Activated T-cell treated with anti-CD3 and anti-CD28 coated beads for 24 hours (primary cell): Measurements from ENCODE around the gene CECR2.
A peak's percentile ranks its signal among the peaks of the same experiment; 100 is the strongest.

ENCODE experiments used
- DNase-seq: peaks from one replicate; pipeline ENCODE4 v3.0.0-alpha.2; 2020; ENCODE audit warnings: low read depth

CECR2 gene

DNA sequence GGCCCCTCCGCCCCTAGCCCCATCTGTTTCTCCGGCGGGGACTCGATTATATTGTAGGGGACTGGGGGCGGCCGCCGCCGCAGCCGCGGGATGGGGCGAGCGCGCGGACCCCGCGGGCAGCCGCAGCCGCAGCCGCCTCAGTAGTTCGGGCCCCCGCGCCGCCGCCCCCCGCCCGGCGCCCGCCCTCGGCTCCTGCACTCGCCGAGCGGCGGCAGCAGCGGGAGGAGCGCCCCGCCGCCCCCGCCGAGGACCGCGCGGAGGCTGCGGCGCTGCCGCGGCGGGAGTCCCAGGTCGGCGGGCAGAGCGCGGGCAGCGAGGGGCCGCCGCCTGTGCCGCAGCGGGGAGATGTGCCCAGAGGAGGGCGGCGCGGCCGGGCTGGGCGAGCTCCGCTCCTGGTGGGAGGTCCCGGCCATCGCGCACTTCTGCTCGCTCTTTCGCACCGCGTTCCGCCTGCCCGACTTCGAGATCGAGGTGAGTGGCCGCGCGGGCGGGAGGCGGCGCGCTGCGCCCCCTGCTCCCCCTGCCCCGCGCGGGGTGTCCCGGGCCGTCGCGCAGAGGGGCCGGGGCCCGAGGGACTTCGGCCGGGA is at the start of gene CECR2:
CECR2 (plus strand) TSS at position 22 of the 587 bp plus-strand sequence; CDS start at position 346, 324 bp downstream.
- no peak for DNase-seq

DNA sequence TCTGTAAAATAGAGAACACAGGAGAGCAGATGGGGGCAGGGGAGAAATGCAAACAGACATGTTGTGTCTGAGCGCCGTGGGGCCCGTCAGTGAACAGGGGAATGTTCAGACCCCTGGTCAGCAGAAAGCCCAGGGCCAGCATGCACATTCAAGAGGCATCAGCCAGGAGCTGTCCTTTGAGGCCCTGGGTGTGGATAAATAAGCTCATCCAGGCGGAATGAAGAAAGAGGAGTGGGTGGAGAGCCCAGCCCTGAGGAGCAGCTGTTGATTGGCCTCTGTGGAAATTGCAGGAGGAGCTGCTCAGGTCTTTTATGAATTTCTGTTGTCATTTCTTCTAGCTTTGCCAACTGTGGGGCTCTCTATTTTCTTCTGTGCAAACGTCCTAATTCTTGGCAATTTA is 49.7 kb upstream of the CECR2 start:
- no peak for DNase-seq

DNA sequence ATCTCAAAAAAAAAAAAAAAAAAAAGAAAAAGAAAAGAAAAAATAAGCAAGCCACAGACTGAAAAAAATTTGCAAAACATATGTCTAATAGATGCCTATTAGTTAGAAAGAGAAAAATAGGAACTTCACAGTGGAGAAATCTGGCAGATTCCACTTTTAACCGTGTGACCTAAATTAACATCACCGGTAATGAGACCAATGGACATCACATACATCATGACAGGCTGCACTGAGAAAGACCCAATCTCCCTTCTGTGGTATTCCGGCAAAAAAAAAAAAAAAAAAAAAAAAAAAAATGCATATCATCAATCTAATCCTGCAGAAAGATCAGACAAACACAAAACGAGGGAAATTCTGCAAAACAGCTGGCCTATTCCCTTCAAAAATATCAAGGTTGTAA is 46.7 kb upstream of the CECR2 start:
- DNase-seq, result no peak

DNA sequence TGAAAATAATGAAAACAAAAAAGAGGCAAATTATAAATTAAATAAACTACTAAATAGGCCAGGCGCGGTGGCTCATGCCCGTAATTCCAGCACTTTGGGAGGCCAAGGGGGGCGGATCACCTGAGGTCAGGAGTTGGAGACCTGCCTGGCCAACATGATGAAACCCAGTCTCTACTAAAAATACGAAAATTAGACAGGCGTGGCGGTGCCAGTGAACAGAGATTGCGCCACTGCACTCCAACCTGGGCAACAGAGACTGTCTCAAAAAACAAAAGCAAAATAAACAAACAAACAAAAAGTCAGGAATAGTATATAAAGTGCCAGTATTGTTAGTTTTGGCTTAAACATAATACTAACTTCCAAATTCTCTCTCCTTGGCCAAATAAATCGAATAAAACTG is 37.6 kb upstream of the CECR2 start:
- no peak for DNase-seq

DNA sequence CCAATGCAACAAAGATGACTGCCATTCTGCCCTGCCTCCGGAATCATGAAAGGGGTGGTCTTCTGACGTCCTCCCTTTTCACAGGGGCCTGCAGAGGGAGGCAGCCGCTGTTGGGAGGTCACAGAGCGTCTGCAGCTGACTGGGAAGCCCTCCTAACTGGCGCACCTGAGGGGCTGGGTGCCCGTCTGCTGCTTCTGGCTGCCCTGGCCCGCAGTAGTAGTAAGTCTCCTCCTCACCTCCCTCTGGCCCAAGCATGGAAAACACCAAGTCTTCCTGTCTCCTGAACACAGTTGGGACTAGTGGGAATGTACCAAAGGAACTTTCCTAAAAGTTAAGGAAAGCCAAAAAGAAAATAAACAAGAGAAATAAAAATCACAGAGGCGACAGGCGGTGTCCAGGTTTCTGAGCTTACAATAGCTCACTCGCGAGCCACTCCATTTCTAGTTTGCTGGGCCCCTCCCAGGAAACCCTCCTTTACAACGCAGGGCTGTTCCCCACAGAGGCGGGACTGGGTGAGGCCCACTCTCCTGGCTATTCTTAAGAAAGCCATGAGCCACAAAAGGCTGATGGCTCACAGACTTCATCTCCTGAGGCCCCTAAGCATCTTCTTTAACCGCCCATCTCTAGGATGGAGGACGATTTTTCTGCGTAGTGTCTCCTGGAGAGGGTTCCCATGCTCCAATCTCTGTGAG is 37.0 kb upstream of the CECR2 start:
- DNase-seq, result no peak

DNA sequence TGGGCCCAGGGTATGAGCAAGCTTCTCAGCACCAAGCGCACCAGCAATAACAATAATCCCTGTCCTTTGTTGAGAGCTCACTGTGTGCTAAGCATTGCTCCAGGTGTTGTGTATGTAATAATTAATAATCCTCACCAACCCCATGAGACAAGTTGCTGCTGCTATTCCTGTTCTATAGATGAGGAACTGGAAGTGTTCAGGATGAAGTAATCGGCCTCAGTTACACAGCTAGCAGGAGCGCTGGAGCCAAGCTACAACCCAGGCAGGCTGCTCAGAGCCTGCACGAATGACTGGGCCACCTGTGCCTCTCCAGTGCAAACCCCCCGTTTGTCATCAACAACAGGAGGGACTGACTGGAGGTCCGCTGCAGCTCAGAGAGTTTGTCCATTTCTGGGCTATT is 35.2 kb upstream of the CECR2 start:
- no peak for DNase-seq

DNA sequence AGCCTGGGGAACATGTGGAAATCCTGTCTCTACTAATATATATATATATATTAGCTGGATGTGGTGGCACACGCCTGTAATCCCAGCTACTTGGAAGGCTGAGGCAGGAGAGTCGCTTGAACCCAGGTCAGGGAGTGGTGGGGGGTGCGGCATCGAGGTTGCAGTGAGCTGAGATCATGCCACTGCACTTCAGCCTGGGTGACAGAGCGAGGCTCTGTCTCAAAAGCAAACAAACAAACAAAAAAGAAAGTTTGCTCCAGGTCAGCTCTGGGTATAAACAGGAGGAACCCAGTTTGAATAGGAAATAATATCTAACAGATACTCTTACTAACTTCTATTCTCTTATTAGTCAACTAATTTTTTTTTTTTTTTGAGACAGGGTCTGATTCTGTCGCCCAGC is 34.3 kb upstream of the CECR2 start:
- no peak for DNase-seq

DNA sequence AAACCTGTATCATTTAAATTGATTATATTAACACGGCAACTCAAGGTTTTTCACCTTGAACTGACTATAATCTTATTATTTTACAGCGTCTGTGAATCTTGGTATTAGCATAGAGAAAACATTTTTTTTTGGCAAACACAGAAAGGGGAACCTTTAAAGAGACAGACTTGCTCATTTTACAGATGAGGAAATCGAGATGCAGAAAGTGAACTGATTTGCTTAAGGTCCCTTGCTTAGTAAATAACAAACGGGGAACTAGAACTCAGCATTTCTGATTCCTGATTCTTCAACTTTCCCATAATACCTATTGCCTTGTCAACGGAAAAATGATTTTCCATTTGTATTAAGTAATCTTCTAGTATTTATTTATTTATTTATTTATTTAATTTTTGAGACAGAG is 33.2 kb upstream of the CECR2 start:
- no peak for DNase-seq

DNA sequence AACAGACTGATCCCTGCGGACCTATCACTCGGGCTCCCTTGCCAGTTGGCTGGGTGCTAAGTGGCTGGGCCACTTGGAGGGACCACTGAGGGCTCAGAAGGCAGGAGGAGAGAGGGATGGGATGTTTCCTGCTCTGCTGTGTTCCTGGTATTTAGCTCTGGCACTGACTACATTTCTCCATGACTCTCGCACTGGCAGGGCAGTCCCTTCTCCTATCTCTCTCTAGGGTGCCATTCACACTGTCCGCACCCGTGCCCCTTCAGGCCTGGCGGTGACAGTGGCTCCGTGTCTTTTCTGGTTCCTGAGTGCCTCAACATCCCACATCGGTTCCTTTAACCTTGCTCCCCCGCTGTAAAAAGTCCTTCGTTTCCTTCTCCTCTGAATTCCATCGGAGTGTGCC is 31.6 kb upstream of the CECR2 start:
- no peak for DNase-seq

DNA sequence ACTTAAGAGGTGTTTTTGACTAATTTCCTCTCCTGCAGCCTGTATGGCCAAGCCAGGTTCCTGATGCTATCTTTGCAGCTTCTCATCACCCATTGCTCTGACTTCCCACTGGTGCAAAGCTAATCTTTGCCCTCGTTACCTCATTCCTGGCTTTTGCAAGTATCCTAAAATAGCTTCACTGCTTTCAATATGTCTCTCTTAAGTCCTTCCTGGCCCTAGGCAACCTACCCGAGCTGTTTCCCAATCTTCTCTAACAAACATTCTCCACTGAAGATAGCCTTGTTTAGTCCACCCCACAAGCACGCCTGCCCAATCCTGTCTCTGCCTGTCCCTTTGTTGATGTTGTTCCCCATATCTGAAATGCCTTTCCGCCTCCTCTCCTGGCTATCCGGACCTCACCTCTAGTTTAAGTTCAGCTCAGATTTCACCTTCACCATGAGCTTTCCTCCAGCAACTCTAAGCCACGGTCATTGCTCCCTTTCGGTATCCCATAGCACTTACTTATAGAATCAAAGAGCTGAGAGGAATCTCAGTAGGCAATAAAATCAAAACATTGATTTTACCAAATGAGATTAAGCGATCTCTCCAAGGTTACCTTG is 30.1 kb upstream of the CECR2 start:
- DNase-seq, result no peak

DNA sequence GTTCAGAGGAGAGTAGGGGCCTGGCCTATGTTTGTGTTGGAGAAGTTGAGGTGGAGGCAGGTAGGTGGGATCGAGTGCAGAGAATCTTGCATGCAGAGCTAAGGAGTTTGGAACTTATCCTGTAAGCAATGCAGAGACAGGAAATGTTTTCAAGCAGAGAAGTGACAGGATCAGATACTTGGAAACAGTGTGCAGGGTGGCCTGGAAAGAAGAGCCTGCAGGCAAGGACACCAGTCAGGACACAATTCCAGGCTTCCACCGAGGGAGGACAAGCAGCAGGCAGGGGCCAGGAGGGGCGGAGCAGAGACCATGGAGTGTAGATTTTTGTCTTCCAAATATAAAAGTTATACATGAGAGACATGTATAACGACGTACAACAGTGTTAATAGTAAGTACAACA is 26.9 kb upstream of the CECR2 start:
- DNase-seq, result no peak

DNA sequence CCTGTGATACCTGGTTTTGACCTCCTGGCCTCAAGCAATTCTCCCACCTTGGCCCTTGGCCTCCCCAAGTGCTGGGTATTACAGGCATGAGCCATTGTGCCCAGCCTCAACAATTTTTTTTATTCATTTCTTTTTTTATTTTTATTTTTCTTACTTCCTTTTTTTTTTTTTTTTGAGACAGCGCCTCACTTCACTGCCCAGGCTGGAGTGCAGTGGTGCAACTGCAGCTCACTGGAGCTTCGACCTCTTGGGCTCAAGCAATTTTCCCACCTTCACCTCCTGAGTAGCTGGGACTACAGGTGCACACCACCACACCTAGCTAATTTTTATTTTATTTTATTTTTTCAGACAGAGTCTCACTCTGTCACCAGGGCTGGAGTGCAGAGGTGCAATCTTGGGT is 25.5 kb upstream of the CECR2 start:
- DNase-seq, result no peak

DNA sequence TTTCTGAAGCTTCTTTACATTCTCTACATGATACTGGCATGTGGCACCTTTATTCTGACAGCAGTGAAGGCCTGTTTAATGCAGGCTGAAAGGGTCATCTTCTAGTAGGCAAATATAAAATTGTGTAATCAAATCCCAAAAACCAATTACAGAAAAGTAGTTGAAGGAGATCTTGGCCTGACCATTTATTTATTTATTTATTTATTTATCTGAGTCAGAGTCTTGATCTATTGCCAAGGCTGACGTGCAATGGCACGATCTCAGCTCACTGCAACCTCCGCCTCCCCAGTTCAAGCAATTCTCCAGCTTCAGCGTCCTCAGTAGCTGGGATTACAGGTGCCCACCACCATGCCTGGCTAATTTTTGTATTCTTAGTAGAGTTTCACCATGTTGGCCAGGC is 22.7 kb upstream of the CECR2 start:
- DNase-seq, result no peak

DNA sequence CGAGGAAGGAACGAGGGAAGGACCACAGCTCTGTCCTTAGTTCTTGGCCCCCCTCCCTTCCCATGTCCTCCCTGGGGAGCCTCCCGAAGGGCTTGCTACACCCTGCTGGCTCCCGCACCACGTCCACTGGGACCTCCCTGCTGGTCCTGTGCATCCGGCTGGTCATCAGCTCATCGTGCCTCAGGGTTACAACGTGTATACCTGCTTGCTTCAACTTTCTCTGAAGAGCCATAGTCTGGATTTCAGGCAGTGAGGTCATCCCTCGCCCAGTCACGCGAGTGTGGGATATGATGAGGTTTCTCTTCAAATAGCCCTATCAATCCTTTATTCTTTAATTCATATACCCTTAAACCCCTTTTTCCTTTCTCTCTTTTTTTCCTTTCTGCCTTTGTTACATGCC is 21.5 kb upstream of the CECR2 start:
- no peak for DNase-seq

DNA sequence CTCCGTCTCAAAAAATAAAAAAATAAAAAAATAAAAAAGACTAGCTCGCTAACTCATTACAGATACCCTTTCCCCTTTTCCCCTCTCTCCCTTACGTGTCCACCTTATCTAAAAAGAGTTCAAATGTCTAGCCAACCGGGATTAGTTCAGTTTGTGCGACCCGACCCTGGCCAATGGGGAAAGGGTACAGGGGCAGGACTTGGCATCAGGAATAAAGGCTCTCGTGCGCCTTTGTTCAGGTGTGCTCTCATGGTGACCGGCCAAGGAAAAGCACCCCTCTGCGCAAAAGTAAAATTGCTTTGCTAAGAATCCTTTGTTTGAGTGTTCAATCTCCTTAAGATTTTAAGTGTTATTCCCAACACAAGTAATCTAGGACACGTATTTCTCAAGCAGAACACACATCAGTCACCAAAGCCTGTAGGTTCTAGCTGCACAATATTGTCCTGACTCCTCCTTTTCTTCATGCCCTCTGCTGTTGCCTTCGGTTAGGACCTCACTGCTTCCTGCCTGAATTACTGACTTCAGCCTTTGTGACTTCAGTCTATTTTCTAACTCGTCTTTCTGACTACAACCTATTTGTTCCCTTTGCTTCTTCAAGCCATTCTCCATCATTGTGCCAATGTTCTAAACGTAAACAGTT is 20.7 kb upstream of the CECR2 start:
- no peak for DNase-seq

DNA sequence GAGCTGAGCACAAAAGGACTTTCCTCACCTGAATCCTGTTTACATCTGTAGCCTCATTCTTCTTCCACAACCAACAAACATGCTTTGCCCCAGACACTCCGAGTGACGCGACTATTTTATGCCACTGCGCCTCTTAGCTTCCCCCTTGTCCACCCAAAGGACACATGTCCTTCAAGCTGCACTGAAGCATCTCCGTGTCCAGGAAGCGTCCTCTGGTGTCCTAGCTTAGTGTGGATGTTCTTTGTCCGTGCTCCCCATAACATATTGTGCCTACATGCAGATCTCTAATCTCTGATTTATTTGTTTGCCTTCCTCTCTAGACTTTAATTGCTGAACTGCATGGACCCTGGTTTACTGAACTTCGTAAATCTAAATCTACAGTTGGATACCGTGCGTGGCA is 20.1 kb upstream of the CECR2 start:
- no peak for DNase-seq

DNA sequence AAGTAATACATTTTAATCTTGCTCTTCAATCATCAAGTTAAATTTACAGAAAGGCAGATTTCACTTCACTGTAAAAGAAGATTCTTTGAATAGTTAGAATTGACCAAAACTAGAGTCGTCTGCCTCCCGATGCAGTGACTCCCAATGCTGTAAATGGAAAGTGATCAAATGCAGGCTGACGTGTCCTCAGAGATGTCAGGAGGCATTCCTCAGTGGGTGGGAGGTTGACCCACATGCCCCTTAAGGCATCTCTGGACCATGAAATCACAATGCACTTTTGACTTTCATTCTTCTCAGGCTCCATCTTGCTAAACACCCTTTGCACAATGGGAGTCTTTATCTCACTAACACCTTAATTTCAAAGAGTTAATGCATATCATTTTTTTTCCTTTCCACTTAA is 19.0 kb upstream of the CECR2 start:
- no peak for DNase-seq

DNA sequence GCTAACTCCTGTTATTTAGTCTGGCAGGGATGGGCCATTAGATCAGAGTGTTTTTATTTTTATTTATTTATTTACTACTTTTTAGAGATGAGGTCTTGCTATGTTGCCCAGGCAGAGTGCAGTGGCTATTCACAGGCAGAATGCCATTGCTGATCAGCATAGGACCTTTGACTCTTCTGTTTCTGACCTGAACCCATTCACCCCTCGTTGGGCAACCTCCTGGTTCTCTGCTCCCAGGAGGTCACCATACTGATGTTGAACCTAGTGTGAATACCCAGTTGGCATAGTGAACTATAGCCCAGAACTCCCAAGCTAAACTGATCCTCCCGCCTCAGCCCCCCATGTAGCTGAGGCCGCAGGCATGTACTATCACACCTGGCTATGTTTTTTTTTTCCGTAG is 16.5 kb upstream of the CECR2 start:
- DNase-seq, result no peak

DNA sequence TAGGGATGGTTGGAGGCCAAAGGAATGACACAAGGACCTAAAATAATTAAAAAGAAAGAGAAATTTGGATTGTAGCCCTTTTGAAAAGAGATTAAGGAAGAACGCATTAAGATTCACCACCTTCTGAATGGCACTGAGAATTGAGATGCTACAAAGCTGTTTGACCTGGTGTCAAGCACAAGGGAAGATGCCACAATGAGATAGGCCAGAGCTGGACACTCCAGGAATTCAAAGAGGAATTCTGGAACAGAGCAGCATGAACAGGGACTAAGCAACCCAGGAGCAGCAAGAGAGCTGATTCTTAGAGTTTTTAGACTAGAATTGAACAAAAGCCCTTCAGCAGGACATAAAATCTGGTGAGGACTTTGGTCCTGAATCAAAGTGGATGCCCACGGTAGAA is 11.6 kb upstream of the CECR2 start:
- no peak for DNase-seq

DNA sequence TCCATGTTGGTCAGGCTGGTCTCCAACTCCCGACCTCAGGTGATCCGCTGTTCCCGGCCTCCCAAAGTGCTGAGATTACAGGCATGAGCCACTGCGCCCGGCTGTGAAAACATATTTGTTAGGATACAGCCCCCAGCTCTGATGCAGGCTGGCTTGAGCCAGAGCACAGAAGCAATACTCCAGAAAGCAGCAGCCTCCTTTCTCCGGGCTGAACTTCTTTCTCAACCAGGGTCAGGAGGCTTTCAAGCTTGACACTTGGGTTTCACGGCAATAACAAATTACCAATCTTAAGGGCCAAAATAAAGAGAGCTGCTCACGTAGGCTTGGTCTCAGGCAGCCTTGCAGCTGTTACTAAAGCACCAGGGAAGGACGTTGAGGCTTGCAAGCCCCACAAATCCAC is 10.8 kb upstream of the CECR2 start:
- no peak for DNase-seq

DNA sequence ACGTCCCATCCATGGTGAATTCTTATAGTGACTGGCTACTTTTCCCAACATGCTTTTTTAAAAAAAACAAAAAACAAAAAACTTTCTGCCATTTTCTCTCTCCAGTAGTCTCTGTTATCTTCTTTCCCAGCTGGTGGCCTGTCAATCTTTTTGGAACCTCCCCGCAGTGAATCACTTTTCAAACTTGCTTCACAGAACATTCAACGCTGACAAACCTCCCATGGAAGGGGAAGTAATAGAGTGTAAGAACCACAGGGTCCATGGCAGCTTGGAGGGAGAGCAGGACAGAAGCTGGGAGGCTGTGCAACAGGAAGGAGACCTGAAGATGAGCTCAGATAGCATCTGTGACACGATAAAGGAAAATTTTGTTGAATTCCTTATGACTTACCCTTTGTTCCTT is 9.8 kb upstream of the CECR2 start:
- DNase-seq, result no peak

DNA sequence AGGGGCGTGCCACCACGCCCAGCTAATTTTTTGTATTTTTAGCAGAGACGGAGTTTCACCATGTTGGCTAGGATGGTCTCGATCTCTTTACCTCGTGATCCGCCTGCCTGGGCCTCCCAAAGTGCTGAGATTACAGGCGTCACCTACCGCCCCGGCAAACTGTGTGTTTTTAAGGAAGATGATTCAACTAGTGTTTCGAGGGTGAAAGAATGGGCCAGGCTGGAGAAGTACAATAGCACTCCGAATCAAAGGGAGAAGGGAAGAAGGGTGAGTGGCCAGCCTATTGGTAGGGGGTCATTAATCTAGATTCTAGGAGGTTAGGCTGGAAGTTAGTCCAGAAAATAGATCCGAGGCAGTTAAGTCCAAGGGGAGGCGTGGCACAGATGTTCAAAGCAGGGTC is 2.9 kb upstream of the CECR2 start:
- DNase-seq, result no peak

DNA sequence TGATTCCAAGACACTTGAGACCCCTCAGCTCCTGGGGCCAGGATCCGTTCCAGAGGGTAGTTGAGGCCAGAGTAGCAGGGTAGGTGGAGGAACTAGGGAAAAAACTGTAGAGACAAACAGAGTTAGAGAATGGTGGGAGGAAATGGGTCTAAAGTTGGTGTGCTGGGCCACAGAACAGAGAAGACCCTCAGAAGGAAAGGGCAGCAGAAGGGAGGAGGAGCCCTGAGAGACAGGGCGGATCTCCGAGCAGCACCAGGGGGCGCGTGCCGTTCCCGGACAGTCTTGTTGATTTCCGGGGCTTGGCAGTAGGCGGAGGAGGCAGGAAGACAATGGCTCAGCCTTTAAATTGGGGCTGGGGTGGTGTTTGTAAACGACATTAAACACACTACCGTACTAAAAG is 2.4 kb upstream of the CECR2 start:
- peak; percentile 8 for DNase-seq

DNA sequence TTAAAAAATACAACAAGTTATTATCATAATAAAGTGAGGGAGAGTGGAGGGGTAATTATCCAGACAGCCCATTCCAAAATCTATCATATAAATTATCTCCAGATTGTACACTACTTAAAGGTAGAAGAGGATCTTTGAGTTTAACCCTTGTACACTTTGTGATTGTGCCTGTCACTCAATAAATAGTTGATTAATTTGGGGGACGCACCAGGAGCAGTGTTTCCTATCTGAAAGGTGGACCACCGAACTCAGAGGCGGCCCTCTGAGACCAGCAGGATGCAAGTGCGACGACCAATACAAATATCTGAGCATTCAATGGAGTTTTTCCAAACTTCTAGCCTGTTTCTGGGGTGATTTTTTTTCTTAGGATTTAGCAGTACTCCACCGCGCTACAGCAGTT is 1.1 kb upstream of the CECR2 start:
- no peak for DNase-seq
